GM19328 (cell line): ENCODE measurements around the gene HS3ST2.
"Not testable (repeated sequence)": the region's sequence is repeated elsewhere in the genome, so short reads cannot be mapped to it uniquely, and the experiment has no call there.

ENCODE experiments used
- ATAC-seq: cut with Tn5 transposase; IDR thresholded peaks from one replicate; pipeline ENCODE4 v1.9.1; 2021; ENCODE audit warnings: mild to moderate bottlenecking, moderate library complexity; ENCODE audit not compliant: unreplicated experiment

Gene HS3ST2

DNA sequence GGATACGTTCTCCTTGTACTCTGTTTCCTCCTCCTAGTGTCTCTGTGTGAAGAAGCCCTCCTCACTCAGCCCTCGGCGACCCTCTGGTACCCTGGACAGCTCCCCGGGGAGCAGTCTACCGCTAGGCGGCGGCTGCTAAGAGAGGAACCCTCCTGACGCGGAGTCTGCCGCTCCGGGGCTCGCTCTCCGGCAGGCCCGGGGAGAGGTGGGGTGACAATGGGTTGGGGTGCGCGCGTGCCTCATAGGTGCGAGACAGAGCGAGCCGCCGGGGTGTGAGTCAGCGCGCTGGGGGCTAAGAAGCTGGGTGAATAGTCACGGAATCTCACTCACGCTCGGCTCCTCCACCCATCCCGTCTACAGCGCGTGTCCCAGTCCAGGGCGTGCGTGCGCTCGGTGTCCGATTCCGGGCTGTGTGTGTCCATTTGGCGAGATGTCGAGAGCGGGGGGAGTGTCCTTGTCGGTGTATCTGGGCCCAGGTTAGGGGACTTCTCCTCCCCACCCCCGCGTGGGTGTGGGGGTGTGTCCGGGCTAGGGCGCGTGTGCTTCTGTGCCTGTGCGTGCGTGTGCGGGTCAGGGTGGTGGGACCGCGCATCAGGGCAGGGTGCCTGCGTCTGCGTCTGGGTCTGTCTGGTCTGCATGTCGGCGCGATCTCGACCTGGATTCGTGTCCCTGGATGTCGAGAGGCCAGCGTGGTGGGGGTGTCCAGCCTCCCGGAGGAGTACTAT lies 577 bp upstream of the HS3ST2 start:
- no peak for ATAC-seq

DNA sequence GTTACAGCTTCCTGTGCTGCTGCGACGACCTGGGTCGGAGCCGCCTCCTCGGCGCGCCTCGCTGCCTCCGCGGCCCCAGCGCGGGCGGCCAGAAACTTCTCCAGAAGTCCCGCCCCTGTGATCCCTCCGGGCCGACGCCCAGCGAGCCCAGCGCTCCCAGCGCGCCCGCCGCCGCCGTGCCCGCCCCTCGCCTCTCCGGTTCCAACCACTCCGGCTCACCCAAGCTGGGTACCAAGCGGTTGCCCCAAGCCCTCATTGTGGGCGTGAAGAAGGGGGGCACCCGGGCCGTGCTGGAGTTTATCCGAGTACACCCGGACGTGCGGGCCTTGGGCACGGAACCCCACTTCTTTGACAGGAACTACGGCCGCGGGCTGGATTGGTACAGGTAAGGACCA lies 746 bp downstream of the HS3ST2 start:
- ATAC-seq, result no peak

DNA sequence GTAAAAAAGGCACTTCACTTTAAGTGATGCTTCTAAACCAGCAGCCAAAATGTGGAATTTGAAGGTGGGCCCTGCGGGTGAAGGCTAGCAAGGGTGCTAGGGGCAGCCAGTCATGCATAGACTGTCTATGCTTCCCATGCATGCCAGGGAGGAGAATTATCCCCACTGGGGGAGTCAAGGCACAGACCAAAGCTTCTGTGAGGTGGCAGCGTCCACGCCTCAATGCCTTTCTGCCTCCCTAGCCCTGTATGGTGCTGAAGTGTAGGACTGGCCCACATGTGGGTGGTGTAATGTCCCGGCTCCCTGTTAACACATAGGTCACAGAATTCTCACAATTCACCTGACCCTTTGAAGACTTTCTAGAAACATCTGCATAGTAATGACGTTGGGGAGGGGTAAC lies 1.9 kb downstream of the HS3ST2 start:
- no peak for ATAC-seq

DNA sequence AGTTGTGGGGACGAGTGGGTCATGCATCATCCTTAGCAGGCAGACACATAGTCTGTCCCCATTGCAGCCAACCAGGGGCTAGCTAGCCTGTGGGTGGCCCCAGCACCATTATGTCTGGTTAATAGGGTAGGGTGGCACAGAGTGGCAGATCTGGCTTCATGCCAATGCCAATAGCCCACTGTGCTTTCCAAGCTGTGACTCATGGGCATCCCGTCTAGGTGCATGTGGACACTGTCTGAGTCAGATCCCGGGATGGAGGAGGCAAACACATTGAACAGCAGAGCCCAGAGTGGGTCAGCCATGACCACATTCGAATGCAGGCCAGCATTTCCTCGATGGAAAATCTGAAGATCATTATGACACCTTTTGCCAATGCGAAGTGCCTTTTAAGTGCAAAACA lies 2.5 kb downstream of the HS3ST2 start:
- no peak for ATAC-seq

DNA sequence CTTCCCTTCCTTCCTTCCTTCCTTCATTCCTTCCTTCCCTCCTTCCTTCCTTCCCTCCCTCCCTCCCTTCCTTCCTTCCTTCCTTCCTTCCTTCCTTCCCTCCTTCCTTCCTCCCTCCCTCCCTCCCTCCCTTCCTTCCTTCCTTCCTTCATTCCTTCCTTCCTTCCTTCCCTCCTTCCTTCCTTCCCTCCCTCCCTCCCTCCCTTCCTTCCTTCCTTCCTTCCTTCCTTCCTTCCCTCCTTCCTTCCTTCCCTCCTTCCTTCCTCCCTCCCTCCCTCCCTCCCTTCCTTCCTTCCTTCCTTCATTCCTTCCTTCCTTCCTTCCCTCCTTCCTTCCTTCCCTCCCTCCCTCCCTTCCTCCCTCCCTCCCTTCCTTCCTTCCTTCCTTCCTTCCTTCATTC lies 4.8 kb downstream of the HS3ST2 start:
- ATAC-seq, result not testable (repeated sequence)

DNA sequence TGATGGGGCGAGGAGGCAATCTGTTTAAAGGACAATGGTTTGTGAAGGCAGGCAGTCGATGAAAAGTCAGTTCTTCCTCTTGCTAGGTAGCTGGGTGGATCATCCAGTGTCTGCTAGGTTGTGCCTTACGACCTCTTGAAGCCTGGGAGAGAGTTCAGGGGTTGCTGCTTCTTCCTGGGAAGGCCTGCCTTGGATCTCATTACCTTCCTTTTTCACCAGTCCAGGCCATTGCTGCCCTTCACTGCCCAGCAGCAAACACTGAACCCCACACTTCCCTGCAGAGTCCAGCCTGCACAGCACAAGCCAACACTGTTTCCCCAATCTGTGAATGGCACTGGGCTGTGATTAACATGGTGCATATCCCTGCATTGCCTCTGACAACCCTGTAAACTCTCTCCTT lies 24.7 kb downstream of the HS3ST2 start:
- ATAC-seq, result no peak

DNA sequence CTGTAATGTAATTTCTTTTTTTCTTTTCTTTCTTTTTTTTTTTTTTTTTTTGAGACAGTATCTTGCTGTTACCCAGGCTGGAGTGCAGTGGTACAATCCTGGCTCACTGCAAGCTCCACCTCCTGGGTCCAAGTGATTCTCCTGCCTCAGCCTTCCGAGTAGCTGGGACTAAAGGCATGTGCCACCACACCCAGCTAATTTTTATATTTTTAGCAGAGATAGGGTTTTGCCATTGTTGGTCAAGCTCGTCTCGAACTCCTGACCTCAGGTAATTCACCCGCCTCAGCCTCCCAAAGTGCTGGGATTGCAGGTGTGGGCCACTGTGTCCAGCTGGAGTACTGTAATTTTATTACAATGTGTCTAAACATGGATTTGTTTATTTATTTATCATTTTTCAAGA lies 28.1 kb downstream of the HS3ST2 start:
- not testable (repeated sequence) for ATAC-seq

DNA sequence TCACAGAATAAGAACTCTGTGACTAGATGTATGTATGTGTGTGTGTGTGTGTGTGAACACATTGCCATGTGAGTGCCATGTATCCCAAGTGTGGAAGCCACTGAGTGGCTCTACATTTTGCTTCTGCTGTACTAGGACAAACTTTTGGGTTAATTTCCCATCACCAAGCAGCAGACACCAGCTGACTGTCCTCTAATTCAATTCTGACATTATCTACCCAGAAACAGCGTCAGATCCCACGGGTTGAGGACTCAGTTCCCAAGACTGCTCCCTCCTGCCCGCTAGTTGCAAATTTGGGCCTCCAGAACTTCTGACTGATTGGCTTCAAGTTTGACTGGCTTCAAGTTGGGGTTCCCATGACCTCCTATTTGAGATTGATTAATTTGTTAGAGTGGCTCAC lies 29.2 kb downstream of the HS3ST2 start:
- no peak for ATAC-seq

DNA sequence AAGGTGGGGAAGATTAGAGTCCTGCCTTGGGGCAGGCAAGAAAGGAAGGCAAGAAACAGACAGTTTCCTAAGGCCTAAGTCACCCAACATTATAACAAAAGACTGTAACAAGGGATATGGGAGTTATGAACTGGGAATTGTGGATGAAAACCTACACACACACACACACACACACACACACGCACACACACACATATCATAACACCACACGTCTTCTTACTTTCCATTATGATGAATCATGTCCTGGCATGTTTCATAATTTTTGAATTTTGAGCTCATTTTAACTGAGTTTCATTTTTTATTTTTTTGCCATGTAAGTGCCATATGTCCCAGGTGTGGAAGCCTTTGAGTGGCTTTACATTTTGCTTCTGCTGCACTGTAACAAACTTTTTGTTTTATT lies 29.9 kb downstream of the HS3ST2 start:
- no peak for ATAC-seq

DNA sequence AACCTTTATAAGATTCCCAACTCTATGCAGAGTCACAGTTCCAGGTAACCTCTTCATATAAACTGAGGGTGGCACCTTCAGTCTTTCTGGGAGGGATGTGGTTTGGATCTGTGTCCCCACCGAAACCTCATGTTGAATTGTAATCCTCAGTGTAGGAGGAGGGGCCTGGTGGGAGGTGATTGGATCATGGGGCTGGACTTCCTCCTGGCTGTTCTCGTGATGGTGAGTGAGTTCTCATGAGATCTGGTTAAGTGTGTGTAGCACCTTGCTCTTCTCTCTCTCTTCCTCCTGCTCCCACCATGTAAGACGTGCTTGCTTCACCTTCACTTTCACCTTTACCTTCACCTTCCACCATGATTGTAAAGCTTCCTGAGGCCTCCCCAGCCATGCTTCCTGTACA lies 30.5 kb downstream of the HS3ST2 start:
- no peak for ATAC-seq

DNA sequence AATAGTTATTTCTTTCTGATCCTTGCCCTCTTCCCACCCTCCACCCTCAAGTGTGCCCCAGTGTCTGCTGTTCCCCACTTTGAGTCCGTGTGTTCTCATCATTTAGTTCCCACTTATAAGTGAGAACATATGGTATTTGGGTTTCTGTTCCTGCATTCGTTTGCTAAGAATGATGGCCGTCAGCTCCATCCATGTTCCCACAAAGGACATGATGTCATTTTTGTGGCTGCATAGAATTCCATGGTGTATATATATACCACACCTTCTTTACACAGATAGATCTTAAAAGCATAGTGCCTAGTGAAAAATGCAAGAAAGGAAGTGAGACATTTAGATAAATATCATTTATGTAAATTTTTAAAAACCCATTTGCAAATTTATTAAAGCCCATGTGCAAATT lies 33.1 kb downstream of the HS3ST2 start:
- ATAC-seq, result no peak

DNA sequence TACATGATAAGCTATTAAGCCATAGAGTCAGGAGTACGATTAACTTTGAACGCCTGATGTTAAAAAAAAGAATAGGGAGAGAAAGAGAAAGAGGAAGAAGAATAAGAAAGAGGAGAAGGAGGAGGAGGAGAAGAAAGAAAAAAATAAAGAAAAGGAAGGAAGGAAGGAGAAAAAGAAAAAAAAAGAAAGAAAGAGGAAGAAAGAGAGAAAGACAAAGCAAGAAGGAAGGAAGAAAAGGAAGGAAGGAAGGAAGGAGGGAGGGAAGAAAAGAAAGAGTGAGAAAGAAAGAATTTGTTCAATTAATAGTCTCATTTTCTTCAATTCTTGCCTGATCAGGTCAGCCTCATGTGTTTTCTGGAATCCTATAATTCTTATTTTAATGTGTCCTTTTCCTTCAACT lies 33.7 kb downstream of the HS3ST2 start:
- no peak for ATAC-seq

DNA sequence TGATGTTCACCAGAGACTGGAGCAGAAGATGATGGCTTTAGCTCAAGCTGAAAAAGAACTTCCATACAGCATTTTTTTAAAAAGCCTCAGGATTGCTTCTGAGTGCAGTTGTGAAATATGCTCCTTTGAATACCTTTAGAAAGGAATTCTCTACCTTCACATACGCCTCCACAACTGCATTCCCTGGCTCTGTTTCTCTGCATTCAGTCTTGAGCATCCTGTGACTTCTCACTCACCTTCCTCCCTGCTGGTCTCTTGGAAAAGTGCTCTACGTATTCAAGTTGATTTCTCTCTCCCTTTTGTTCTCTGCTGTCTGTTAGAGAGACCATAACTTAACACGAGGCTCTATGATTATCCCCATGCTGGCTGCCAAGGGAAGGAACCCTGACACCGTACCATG lies 34.5 kb downstream of the HS3ST2 start:
- no peak for ATAC-seq

DNA sequence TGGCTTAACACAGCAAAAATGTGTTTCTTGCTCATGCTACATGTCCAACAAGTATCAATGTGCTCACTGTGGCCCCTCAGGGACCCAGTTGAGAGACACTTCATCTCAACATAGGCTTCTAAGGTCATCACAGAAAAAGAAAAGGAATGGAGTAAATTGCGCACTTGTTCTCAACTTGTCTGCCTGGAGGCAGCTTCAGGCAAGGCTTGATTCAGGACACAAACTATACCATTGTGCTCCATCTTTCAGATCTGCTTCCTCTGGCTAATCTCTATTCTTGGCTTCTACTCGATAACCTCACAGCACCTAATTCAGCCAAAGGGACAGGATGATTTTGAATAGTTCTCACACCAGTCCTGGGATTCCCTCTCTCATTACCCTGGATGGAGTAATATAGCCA lies 35.6 kb downstream of the HS3ST2 start:
- no peak for ATAC-seq

DNA sequence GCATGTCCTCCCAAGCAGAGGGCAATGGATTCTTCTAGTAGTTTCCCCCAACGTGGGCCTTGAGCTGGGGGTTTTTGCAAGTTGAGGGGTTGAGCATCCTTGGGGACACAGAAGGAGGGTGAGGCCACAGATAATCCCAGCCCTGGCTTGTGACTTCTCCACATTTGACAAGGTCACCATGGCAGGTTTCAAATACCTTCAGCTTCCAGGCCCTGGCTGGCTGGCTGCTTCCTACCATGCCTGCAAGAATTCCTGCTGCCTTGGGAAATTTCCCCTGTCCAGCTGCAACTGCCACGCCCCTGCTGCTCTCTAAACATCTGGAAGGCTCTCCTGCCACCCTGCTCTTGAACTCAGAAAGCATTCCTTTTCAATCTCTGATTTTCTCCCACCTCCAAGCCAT lies 41.3 kb downstream of the HS3ST2 start:
- no peak for ATAC-seq

DNA sequence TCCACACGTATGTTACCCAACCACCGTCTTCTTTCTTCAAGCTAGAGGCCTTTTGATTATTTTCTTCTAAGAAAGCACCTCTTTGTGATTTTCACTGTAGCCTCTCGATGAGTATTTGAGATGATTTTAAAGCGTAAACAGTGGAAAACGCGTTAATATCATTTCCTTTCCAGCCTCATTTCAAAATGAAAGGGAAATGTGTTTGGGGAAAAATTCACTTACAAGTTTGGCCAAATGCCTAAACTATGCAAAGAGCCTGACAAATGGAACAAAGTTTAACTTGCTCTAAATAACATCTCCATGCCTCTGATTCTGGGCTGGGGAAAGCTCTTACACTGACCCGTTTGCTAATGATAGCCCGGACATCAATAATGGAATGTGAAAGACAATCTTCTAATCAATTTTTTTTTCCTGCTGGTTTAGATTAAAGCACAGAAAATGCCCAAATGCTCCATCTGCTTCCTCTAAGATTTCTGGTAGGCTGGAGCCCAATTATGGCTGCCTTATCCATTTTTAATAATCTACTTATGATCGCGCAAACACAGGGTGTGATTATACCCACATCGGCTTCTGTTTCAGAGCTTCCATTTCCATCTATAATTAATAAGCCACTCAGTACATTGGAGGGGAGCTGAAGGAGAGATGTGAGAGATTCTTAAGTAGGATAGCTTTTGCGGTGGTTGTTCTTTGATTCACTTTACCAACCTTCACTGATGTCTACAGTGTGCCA lies 43.5 kb downstream of the HS3ST2 start:
- ATAC-seq, result no peak

DNA sequence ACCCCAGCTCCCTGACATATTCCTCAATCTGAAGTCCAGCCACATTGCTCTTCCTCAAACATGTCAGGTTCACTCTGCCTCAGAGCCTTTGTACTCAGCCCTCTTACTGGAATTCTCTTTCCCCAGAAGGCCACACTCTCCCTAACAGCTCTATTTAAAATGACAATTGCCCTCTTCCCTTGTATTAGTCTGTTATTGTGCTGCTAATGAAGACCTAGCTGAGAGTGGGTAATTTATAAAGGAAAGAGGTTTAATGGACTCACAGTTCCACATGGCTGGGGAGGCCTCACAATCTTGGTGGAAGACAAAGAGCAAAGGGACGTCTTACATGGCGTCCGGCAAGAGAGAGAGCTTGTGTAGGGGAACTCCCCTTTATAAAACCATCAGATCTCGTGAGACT lies 46.0 kb downstream of the HS3ST2 start:
- ATAC-seq, result no peak

DNA sequence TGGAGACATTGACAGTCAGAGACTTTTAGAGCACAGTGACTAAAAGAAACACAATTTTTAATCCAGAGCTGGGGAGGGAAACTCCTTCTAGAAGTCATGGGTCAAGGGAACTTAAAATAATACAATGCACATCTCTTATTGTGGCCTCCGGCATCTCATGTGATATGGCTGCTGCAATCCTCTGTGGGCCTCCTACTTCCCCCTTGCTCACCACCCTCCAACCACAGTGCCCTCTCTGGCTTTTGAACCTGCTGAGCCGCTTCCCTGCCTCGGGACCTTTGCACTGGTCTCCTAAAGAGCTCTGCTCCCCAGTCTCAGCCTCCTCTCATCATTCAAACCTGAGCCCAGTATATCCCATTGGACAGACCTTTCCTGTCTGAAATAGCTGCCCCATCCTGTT lies 47.6 kb downstream of the HS3ST2 start:
- ATAC-seq, result no peak

DNA sequence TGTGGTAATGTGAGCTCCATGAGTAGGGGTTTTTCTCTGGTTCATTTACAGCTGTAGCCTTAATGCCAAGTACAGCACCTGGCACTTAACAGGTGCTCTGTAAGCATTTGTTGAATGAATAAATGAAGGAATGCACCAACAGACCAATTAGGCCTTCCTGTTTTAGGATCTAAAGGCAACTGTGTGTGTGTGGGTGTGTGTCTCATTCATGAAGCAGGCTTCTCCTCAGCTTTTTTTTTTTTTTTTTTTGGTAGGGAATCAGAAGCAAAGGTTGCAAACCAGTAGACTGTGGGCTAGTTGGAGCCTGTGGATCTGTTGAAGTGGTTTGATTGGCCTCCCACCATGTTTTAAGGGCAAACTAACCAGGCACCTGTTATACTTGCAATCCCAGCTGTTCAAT lies 48.1 kb downstream of the HS3ST2 start:
- no peak for ATAC-seq

DNA sequence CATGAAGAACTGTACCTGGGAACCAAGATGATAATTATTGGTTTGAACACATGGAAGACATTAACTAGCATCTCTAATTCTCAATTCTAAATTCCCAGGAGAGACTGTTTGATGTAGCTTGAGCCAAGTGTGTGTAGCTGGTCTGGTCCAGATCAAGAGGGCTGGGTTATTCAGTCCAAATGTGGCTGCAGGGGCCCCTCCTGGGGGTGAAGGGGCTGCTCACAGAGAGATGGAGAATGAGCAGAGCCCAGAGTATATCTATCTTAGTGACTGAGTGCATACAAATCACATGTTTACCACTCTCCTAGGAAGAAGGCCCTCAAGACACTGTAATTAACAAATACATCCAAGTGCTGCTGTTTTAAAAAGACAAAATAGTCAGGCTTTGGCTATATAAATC lies 50.4 kb downstream of the HS3ST2 start:
- no peak for ATAC-seq

DNA sequence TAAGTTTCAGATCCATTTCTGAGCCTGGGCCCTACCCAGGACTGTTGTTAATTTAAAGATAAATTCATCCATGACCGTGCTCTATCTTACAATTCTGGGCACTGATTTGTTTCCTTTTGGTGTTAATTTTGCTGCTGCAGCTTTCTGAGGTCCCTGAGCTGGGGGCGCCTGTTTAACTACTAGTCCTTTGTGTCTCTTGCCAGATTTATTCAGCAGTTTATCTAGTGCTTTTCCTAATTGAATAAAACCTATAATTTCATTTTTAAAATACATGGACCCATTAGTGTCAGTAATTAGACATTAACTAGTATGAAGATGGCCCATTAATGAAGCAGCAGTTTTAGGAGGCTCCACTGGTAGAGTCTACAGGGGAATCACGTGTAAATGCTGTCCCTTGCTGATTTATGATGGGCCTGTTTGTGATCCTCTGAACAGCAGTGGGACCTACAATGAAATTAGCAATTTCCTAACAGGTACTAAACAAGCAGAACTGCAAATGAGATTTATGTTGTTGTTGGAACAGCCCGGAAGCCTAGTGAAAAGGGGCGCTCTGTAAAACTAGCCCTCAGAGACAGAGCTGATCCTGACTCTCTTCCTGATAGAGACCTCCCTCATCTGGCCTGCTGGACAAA lies 54.7 kb downstream of the HS3ST2 start:
- ATAC-seq, result no peak

DNA sequence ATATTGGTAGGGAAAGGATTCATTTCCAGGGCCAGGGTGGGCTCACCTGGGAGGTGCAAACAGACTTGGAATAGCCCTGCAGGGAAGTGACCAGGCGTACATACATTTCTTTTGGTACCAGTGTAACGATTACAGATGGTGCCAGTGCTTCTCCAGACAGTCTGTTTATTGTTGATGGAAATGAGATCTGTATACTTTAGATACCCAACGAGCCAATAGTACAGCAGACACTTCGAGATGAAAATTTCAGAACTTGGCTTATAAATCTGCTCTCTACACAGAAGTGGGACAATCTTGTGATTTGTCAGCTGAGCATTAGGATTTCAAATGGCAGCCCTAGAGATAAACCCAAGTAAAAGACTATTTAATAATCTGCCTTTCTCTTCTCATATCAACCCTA lies 57.9 kb downstream of the HS3ST2 start:
- ATAC-seq, result no peak
